GM19372 (cell line): ENCODE measurements around the gene ZFYVE19.
"Not testable (repeated sequence)": the region's sequence is repeated elsewhere in the genome, so short reads cannot be mapped to it uniquely, and the experiment has no call there.

Experiments used
- ATAC-seq: cut with Tn5 transposase; IDR thresholded peaks from one replicate; pipeline ENCODE4 v1.9.1; 2021; ENCODE audit warnings: mild to moderate bottlenecking, low read depth, moderate library complexity; ENCODE audit not compliant: unreplicated experiment

ZFYVE19 gene

GRCh38 chr15:40845511-40846284 is 38.8 kb downstream of the ZFYVE19 start:
- no peak for ATAC-seq

- ATAC-seq = no peak
Measured at GRCh38 chr15:40846841-40847222, 39.9 kb downstream of the ZFYVE19 start.

GRCh38 chr15:40847223-40847961 is 40.5 kb downstream of the ZFYVE19 start:
- ATAC-seq = no peak

GRCh38 chr15:40850576-40851112 is 43.8 kb downstream of the ZFYVE19 start:
- no peak for ATAC-seq

- ATAC-seq = no peak
Measured at GRCh38 chr15:40852529-40852928, 45.6 kb downstream of the ZFYVE19 start.

GRCh38 chr15:40853241-40853890 is 46.5 kb downstream of the ZFYVE19 start:
- ATAC-seq = no peak

- ATAC-seq = no peak
Measured at GRCh38 chr15:40854161-40854560, 47.3 kb downstream of the ZFYVE19 start.

- ATAC-seq = no peak
Measured at GRCh38 chr15:40855706-40856234, 48.9 kb downstream of the ZFYVE19 start.

GRCh38 chr15:40856746-40857145 is 49.9 kb downstream of the ZFYVE19 start:
- ATAC-seq = no peak

- ATAC-seq = peak; percentile 68
Measured at GRCh38 chr15:40857601-40858341, 50.9 kb downstream of the ZFYVE19 start.

- ATAC-seq = no peak
Measured at GRCh38 chr15:40858706-40859105, 51.8 kb downstream of the ZFYVE19 start.

- no peak for ATAC-seq
Measured at GRCh38 chr15:40859206-40859851, 52.4 kb downstream of the ZFYVE19 start.

GRCh38 chr15:40861147-40861546 is 54.3 kb downstream of the ZFYVE19 start:
- ATAC-seq = not testable (repeated sequence)

GRCh38 chr15:40863660-40864270 is 56.9 kb downstream of the ZFYVE19 start:
- ATAC-seq = no peak
